DND-41 (cell line): ENCODE measurements around the gene EMC10.

Experiments
- ATAC-seq: fragments of 200-7000 bp; cut with Tn5 transposase; 3 replicates; pipeline ENCODE4 v1.9.1; 2021; ENCODE audit warnings: low read depth; ENCODE audit not compliant: insufficient read depth
- DNase-seq: peaks from one replicate; pipeline ENCODE4 v3.0.0-alpha.2; 2020
- H2AFZ ChIP-seq: 2 replicates; pipeline ENCODE4 v1.6.0; 2012; ENCODE audit warnings: low read depth, low read length
- H3K27ac ChIP-seq: 2 replicates; pipeline ENCODE4 v1.5.1; 2012; ENCODE audit warnings: low read length, inconsistent platforms
- H3K27me3 ChIP-seq: fragments of 200-600 bp; sonication (generic); 2 replicates; pipeline ENCODE4 v1.6.0; 2012; ENCODE audit warnings: low read length, mild to moderate bottlenecking, inconsistent platforms; ENCODE audit not compliant: insufficient read depth, poor library complexity
- H3K36me3 ChIP-seq: 2 replicates; pipeline ENCODE4 v1.5.1; 2012; ENCODE audit warnings: low read length, inconsistent platforms; ENCODE audit not compliant: insufficient read depth
- H3K4me1 ChIP-seq: 2 replicates; pipeline ENCODE4 v1.5.1; 2012; ENCODE audit warnings: mild to moderate bottlenecking, low read length; ENCODE audit not compliant: insufficient read depth
- H3K4me2 ChIP-seq: 2 replicates; pipeline ENCODE4 v1.6.0; 2012; ENCODE audit warnings: mild to moderate bottlenecking, moderate library complexity, low read length, inconsistent platforms; ENCODE audit not compliant: insufficient read depth
- H3K4me3 ChIP-seq, 2 experiments: fragments of 200-600 bp in 1 of 2; shearing (Covaris generic) in 1 of 2; 2 replicates each; pipeline ENCODE4 v1.5.1; 2012 to 2016; ENCODE audit warnings: inconsistent platforms in 2 of 2, low read length in 2 of 2, mild to moderate bottlenecking in 2 of 2, low read depth in 1 of 2, moderate library complexity in 1 of 2
- H3K79me2 ChIP-seq: 2 replicates; pipeline ENCODE4 v1.6.0; 2012; ENCODE audit warnings: low read length, inconsistent platforms; ENCODE audit not compliant: insufficient read depth
- H3K9ac ChIP-seq: 2 replicates; pipeline ENCODE4 v1.6.0; 2012; ENCODE audit warnings: low read depth, mild to moderate bottlenecking, inconsistent platforms, low read length, moderate library complexity
- H3K9me3 ChIP-seq: 2 replicates; pipeline ENCODE4 v1.5.1; 2012; ENCODE audit warnings: low read length, moderate library complexity, mild to moderate bottlenecking, inconsistent platforms; ENCODE audit not compliant: insufficient read depth, severe bottlenecking
- H4K20me1 ChIP-seq: 2 replicates; pipeline ENCODE4 v1.6.0; 2012; ENCODE audit warnings: low read length; ENCODE audit not compliant: insufficient read depth
- EZH2 ChIP-seq: IDR thresholded peaks from 3 replicates; pipeline ENCODE4 v1.6.1; 2012; ENCODE audit warnings: borderline replicate concordance, low read depth, mild to moderate bottlenecking, moderate library complexity, low read length, inconsistent platforms; ENCODE audit not compliant: severe bottlenecking
- TF ChIP-seq, protein P1 (sequence below): IDR thresholded peaks from 2 replicates; pipeline ENCODE4 v1.5.1; 2012; ENCODE audit warnings: borderline replicate concordance, low read length, moderate library complexity, mild to moderate bottlenecking; ENCODE audit not compliant: poor library complexity, severe bottlenecking; ENCODE audit errors: extremely low read depth

EMC10 gene

DNA sequence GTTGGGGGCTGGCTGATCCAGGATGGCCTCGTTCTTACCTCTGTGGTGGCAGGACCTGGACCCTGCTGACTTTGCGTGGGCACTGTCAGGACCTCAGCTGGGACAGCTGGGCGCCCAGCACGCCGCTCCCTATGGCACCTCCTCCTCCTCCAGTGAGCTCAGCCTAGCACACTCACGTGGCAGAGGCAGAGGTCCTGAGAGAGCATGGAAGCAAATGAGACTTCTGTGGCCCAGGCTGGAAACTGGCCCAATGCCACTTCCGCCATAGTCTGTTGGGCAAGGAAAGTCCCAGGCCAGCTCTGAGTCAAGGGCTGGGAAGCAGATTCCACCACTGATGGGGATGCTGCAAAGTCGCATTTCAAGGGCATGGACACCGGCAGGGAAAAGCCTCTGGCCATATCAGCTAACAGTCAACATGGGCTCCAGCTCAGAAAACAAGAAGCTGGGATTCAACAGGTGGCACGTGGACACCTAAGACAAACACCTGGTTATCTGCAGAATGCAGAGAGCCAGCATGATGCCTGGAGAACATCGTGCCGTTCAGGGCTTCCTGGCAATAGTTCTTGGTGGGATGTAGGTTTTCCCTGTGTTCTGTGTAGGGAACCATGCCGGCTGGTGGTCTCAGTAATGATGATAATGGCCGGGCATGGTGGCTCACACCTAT, 26.9 kb upstream of the EMC10 start:
- H3K4me2 ChIP-seq, result no peak overlapping the region
- no peaks in the 10 kb centered on the region for H3K9me3 ChIP-seq
- H3K27me3 ChIP-seq, result no peaks in the 10 kb centered on the region
- no peaks in the 10 kb centered on the region for H3K4me1 ChIP-seq
- no peak overlapping the region for H3K27ac ChIP-seq
- no peaks in the 10 kb centered on the region; the same call in 1 of the 2 replicates for H4K20me1 ChIP-seq
- ATAC-seq (no peak), DNase-seq (no peak)
- no peaks in the 10 kb centered on the region for H3K79me2 ChIP-seq
- no peak for TF ChIP-seq EZH2
- TF ChIP-seq, protein P1, sequence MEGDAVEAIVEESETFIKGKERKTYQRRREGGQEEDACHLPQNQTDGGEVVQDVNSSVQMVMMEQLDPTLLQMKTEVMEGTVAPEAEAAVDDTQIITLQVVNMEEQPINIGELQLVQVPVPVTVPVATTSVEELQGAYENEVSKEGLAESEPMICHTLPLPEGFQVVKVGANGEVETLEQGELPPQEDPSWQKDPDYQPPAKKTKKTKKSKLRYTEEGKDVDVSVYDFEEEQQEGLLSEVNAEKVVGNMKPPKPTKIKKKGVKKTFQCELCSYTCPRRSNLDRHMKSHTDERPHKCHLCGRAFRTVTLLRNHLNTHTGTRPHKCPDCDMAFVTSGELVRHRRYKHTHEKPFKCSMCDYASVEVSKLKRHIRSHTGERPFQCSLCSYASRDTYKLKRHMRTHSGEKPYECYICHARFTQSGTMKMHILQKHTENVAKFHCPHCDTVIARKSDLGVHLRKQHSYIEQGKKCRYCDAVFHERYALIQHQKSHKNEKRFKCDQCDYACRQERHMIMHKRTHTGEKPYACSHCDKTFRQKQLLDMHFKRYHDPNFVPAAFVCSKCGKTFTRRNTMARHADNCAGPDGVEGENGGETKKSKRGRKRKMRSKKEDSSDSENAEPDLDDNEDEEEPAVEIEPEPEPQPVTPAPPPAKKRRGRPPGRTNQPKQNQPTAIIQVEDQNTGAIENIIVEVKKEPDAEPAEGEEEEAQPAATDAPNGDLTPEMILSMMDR, result no peak
- no peak overlapping the region for H3K4me3 ChIP-seq
- no peak overlapping the region for H3K9ac ChIP-seq
- no peaks in the 10 kb centered on the region for H3K36me3 ChIP-seq
- H2AFZ ChIP-seq, result no peak overlapping the region

DNA sequence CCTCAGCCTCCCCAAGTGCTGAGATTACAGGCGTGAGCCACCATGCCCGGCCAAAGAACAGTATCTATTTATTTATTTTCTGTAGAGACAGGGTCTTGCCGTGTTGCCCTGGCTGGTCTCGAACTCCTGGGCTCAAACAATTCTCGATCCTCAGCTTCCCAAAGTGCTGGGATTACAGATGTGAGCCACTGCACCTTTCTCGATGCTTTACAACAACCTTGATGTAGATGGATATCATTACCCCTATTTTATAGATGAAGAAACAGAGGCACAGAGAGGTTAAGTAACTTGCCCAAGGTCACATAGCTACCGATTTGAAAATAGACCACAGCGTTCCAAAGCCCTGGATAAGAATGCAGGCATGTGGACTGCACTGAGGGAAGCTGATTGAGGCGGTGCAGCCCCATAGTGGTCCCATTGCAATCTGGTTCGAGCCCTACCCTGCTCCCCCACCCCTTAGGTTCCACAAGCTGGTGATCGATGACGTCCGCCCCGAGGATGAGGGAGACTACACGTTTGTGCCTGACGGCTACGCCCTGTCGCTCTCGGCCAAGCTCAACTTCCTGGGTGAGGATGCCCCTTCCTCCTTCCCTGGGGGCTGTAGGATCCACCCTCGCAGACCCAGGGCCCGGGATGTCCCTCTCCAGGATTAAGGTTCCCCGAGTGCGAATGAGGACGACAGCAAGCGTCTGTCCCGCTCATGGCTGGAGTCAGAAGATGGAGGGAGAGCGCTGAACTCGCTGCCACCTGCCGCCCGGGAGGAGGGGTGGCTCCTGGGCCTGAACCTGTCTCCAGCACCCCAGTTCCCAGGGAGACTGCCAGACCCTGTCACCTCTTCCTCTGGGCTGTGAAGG, 25.7 kb upstream of the EMC10 start:
- Histone ChIP-seq H3K4me2 (no peak overlapping the region), H3K4me3 (no peak overlapping the region), H4K20me1 (no peaks in the 10 kb centered on the region; the same call in 1 of the 2 replicates), H3K79me2 (no peaks in the 10 kb centered on the region), H3K9ac (no peak overlapping the region), H3K4me1 (no peaks in the 10 kb centered on the region), H3K27ac (no peak overlapping the region), H3K9me3 (no peaks in the 10 kb centered on the region), H3K27me3 (no peaks in the 10 kb centered on the region), H2AFZ (no peak overlapping the region), H3K36me3 (no peaks in the 10 kb centered on the region)
- TF ChIP-seq, protein P1, result no peak
- TF ChIP-seq EZH2, result no peak
- ATAC-seq, result no peak
- DNase-seq, result no peak

DNA sequence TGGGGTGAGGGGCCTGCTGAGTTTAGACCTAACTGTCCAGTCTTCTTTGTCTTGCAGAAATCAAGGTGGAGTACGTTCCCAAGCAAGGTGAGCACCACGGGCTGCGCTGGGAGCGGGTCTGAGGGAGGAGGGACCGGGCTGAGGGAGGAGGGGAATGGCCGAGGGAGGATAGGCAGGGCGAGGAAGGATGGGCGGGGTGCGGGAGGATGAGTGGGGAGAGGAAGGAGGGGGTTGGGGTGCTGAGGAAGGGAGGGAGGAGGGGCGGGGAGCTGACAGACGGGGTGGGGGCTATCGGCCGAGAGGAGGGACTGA, 25.1 kb upstream of the EMC10 start:
- Histone ChIP-seq H4K20me1 (no peaks in the 10 kb centered on the region; the same call in 1 of the 2 replicates), H3K36me3 (no peaks in the 10 kb centered on the region), H2AFZ (no peak overlapping the region), H3K9me3 (no peaks in the 10 kb centered on the region), H3K79me2 (no peaks in the 10 kb centered on the region), H3K27ac (no peak overlapping the region), H3K4me2 (no peak overlapping the region), H3K4me3 (no peak overlapping the region), H3K4me1 (no peaks in the 10 kb centered on the region), H3K27me3 (no peaks in the 10 kb centered on the region), H3K9ac (no peak overlapping the region)
- TF ChIP-seq, protein P1, result no peak
- TF ChIP-seq EZH2, result no peak
- DNase-seq, result no peak
- ATAC-seq, result no peak
